Pulmonary artery endothelial cell (primary cell): ENCODE results near the gene FGGY. TPM values are rescaled to one million over a fixed set of nuclear protein-coding genes. Genes with fewer than 3 reads are reported as not detected.

Source experiments
- DNase-seq: peaks from one replicate; pipeline ENCODE4 v3.0.0-alpha.2; 2011; ENCODE audit warnings: low read depth, low spot score
- total RNA-seq: library from RNA; depleted of rRNA; stranded (reverse); fragments of >200 nt; gene quantifications from 2 replicates; pipeline ENCODE4 v1.2.3, GENCODE V29; 2014

Gene FGGY
- total RNA-seq, 1 donor from 2014 or later = 9.3 TPM

GRCh38 chr1:59378621-59379370 is 81.9 kb downstream of the FGGY start:
- no peak for DNase-seq

GRCh38 chr1:59379371-59379728 is 82.5 kb downstream of the FGGY start:
- DNase-seq = no peak

GRCh38 chr1:59383963-59384362 is 87.1 kb downstream of the FGGY start:
- DNase-seq = no peak

- no peak for DNase-seq
These were observed 87.5 kb downstream of the FGGY start for GRCh38 chr1:59384443-59384842.

GRCh38 chr1:59388191-59388590 is 91.3 kb downstream of the FGGY start:
- no peak for DNase-seq

- no peak for DNase-seq
These were observed 93.0 kb downstream of the FGGY start for GRCh38 chr1:59389847-59390246.

- DNase-seq = no peak
These were observed 93.4 kb downstream of the FGGY start for GRCh38 chr1:59390307-59390706.

GRCh38 chr1:59391212-59392179 is 94.6 kb downstream of the FGGY start:
- DNase-seq = no peak

- DNase-seq = no peak
These were observed 96.6 kb downstream of the FGGY start for GRCh38 chr1:59393211-59394180.

GRCh38 chr1:59394706-59395425 is 98.0 kb downstream of the FGGY start:
- DNase-seq = no peak

GRCh38 chr1:59396387-59396786 is 99.5 kb downstream of the FGGY start:
- no peak for DNase-seq

GRCh38 chr1:59397139-59397858 is 100.4 kb downstream of the FGGY start:
- no peak for DNase-seq

- DNase-seq = no peak
These were observed 102.7 kb downstream of the FGGY start for GRCh38 chr1:59399642-59400041.

- no peak for DNase-seq
These were observed 104.7 kb downstream of the FGGY start for GRCh38 chr1:59401581-59401980.

GRCh38 chr1:59404796-59405195 is 107.9 kb downstream of the FGGY start:
- DNase-seq = no peak

GRCh38 chr1:59406437-59407164 is 109.7 kb downstream of the FGGY start:
- DNase-seq = no peak

- no peak for DNase-seq
These were observed 111.8 kb downstream of the FGGY start for GRCh38 chr1:59408608-59409240.

GRCh38 chr1:59409549-59409948 is 112.7 kb downstream of the FGGY start:
- DNase-seq = no peak

GRCh38 chr1:59409986-59410385 is 113.1 kb downstream of the FGGY start:
- no peak for DNase-seq
